H1 (cell line): ENCODE data around the gene FAM8A1. TPM values are rescaled to one million over a fixed set of nuclear protein-coding genes. Genes with fewer than 3 reads are reported as not detected.

Experiments used
- CHD1 ChIP-seq: IDR thresholded peaks from 2 replicates; pipeline ENCODE4 v1.6.1; 2012; ENCODE audit warnings: low read depth, low read length, improper control_type of control experiment
- CHD2 ChIP-seq: IDR thresholded peaks from 2 replicates; pipeline ENCODE4 v1.6.1; 2012; ENCODE audit warnings: low read length, improper control_type of control experiment
- POU5F1 ChIP-seq: IDR thresholded peaks from 2 replicates; pipeline ENCODE4 v1.6.1; 2011; ENCODE audit warnings: low read depth, mild to moderate bottlenecking, low read length, moderate library complexity
- SRF ChIP-seq: IDR thresholded peaks from 2 replicates; pipeline ENCODE4 v1.6.1; 2011; ENCODE audit warnings: mild to moderate bottlenecking, low read depth, low read length, moderate library complexity
- polyA plus RNA-seq, 7 experiments: library from polyadenylated mRNA; depleted of rRNA in 3 of 7; stranded (reverse) in 5 of 7; unstranded in 2 of 7; fragments of >200 nt in 5 of 7; fragments of 200-250 nt in 2 of 7; gene quantifications; 1 replicate in 5 of 7; 2 replicates in 1 of 7; 4 replicates in 1 of 7; pipeline versions ENCODE4 v1.2.1 to v1.2.3, GENCODE V29; 2011 to 2013; ENCODE audit warnings: missing spikeins in 2 of 7, mixed read lengths in 2 of 7
- total RNA-seq: library from RNA; stranded (reverse); fragmentation: NEBNext Ultra II Directional; extraction: Animal tissue kit (Norgen Biotek cat#: 25700); gene quantifications from 2 replicates; pipeline ENCODE4 v1.2.1, GENCODE V29; 2021

FAM8A1 gene
- total and polyA plus RNA-seq, 2 of the 8 experiments (the other 6 are each of a cell fraction or from before 2014, with no cell fraction given) = 3.4 to 9.2 TPM

- TF ChIP-seq POU5F1 (no peak), CHD1 (no peak), CHD2 (no peak), SRF (no peak)
- TF ChIP-seq, all 59 proteins: peak for 0
Measured at GRCh38 chr6:17629824-17630510, 29.9 kb downstream of the FAM8A1 start (continued).
